Fibroblast of lung (primary cell): ENCODE data around the gene TAF11L9. TPM values are rescaled to one million over a fixed set of nuclear protein-coding genes. Genes with fewer than 3 reads are reported as not detected.

Experiments used
- polyA plus RNA-seq, 2 donors: library from polyadenylated mRNA; depleted of rRNA in 1 of 2; stranded (reverse) in 1 of 2; unstranded in 1 of 2; fragments of >200 nt; gene quantifications; 2 replicates each; pipeline ENCODE4 v1.2.1, GENCODE V29; 2011 to 2012; ENCODE audit warnings: missing spikeins in 1 of 2
- total RNA-seq: library from RNA; depleted of rRNA; stranded (reverse); fragments of >200 nt; gene quantifications from 2 replicates; pipeline ENCODE4 v1.2.1, GENCODE V29; 2014

The TAF11L9 gene
- total and polyA plus RNA-seq, 2 donors (not counting 1 experiment from before 2014, with no cell fraction given): not detected

Other genes with a start within 250 kb of the TAF11L9 start
- not detected in 2 replicates for gene TAF11L2, start 96.2 kb downstream of the TAF11L9 start, total RNA-seq
- gene TAF11L2, start 96.2 kb downstream of the TAF11L9 start, polyA plus RNA-seq: not detected in 2 replicates
- gene TAF11L3, start 76.0 kb downstream of the TAF11L9 start, total RNA-seq: not detected in 2 replicates
- gene TAF11L3, start 76.0 kb downstream of the TAF11L9 start, polyA plus RNA-seq: not detected in 2 replicates
- gene TAF11L4, start 72.6 kb downstream of the TAF11L9 start, total RNA-seq: not detected in 2 replicates
- gene TAF11L4, start 72.6 kb downstream of the TAF11L9 start, polyA plus RNA-seq: not detected in 2 replicates
- not detected in 2 replicates for gene TAF11L5, start 69.2 kb downstream of the TAF11L9 start, total RNA-seq
- not detected in 2 replicates for gene TAF11L5, start 69.2 kb downstream of the TAF11L9 start, polyA plus RNA-seq
- not detected in 2 replicates for gene TAF11L6, start 65.7 kb downstream of the TAF11L9 start, total RNA-seq
- gene TAF11L6, start 65.7 kb downstream of the TAF11L9 start, polyA plus RNA-seq: not detected in 2 replicates
- gene TAF11L7, start 8.6 kb downstream of the TAF11L9 start, total RNA-seq: not detected in 2 replicates
- not detected in 2 replicates for gene TAF11L7, start 8.6 kb downstream of the TAF11L9 start, polyA plus RNA-seq
- not detected in 2 replicates for gene TAF11L8, start 3.4 kb downstream of the TAF11L9 start, total RNA-seq
- gene TAF11L8, start 3.4 kb downstream of the TAF11L9 start, polyA plus RNA-seq: not detected in 2 replicates
- not detected in 2 replicates for gene TAF11L10, start 3.4 kb upstream of the TAF11L9 start, total RNA-seq
- not detected in 2 replicates for gene TAF11L10, start 3.4 kb upstream of the TAF11L9 start, polyA plus RNA-seq
- not detected in 2 replicates for gene TAF11L11, start 9.8 kb upstream of the TAF11L9 start, total RNA-seq
- gene TAF11L11, start 9.8 kb upstream of the TAF11L9 start, polyA plus RNA-seq: not detected in 2 replicates
- not detected in 2 replicates for gene TAF11L12, start 16.0 kb upstream of the TAF11L9 start, total RNA-seq
- gene TAF11L12, start 16.0 kb upstream of the TAF11L9 start, polyA plus RNA-seq: not detected in 2 replicates
- gene TAF11L13, start 37.7 kb upstream of the TAF11L9 start, total RNA-seq: not detected in 2 replicates
- gene TAF11L13, start 37.7 kb upstream of the TAF11L9 start, polyA plus RNA-seq: not detected in 2 replicates
- not detected in 2 replicates for gene TAF11L14, start 40.1 kb upstream of the TAF11L9 start, total RNA-seq
- not detected in 2 replicates for gene TAF11L14, start 40.1 kb upstream of the TAF11L9 start, polyA plus RNA-seq